HG03432 (cell line): ENCODE measurements around the gene CD53.
"Not testable (repeated sequence)": the region's sequence is repeated elsewhere in the genome, so short reads cannot be mapped to it uniquely, and the experiment has no call there.

Source experiments
- ATAC-seq: cut with Tn5 transposase; IDR thresholded peaks from one replicate; pipeline ENCODE4 v1.9.1; 2021; ENCODE audit warnings: mild to moderate bottlenecking, moderate library complexity; ENCODE audit not compliant: unreplicated experiment

The CD53 gene

DNA sequence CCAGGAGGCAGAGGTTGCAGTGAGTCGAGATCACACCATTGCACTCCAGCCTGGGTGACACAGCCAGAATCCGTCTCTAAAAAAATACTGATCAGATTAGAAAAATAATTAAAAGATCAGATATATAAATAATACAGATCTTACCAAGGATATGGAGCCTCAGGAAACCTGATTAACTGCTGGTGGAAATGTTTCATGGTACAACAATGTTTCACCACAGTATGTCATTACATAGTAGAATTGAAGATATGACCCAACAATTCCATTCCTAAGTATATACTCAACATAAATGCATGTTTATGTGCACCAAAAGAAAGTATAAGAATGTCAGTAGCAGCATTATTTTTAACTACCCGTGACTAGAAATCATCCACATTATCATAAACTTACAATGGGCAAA lies 41.7 kb downstream of the CD53 start:
- ATAC-seq = no peak

DNA sequence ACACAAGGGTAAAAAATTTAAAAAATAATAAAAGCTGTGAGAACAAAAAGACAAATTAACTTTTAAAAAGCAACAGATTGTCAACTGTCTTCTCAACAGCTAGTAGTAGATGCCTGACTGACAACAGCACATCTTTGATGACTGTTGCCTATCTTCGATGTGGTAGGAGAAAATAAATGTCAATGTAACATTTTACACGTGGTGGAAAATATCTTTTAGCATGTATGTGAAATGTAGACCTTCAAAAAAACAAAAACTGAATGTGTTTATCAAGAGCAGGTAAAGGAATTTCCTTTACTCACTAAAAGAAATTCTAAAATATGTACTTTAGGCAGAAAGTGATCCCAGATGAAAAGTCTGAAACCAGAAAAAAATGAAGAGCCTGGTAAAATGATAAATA lies 42.9 kb downstream of the CD53 start:
- no peak for ATAC-seq

DNA sequence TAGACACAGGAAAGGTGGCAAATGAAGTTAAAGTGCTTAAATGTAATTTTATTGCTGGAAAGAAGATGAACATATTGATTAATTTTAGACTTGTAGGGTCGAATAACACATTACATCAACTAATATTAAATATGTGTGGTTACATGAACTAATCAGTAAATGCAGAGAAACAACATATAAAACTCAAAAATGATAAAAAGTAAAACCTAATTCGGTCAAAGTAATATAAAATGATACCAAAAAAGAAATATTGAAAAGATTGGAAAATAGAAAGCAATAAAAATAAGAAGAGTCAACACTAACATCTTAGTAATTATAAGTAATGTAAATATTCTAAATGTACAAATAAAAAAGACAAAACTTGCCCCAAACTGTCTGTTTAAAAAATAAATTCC lies 43.3 kb downstream of the CD53 start:
- ATAC-seq = no peak

DNA sequence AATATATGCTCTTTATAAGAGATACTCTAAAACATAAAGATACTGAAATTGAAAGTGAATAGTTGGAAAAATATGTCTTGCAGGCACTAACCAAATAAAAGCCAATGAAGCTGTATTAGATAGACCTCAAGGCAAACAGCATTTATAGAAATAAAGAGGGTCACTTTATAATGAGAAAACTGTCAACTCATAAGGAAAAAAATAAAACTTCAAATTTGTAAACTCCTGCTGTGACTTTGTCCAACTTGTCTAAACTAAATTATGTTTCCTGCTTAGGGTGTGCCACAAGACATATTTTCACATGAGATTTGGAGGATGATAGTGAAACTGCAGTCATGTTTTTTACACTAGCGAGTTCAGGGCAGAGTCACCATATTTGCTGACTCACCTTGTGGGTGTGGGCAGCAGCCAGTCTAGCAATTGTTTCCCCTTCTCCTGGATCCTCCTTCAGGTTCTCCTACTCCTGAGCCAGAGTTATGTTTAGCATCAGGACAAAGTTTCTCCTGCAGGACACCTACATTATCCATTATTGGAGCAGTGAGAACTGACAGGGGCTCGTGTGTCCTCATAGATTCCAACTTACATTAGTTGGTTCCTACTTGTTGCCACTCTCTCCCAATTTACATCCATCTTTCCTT lies 43.8 kb downstream of the CD53 start:
- ATAC-seq = peak; percentile 64

DNA sequence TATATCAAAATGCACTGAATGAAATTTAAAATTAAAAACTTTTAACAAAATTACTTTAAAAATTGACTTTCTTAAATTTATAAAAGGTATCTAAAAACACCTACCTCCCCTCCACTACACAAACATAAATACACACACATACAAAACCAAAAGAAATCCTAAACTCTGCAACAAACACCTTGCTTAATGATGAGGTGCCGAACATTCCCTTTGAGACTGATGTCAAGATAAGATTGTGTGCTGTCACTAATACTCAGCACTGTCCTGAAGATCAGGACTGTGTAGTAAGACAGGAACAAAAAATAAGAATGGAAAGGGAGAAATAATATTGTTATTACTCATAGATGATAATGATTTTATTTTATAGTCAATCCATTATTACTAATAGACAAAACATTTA lies 45.1 kb downstream of the CD53 start:
- no peak for ATAC-seq

DNA sequence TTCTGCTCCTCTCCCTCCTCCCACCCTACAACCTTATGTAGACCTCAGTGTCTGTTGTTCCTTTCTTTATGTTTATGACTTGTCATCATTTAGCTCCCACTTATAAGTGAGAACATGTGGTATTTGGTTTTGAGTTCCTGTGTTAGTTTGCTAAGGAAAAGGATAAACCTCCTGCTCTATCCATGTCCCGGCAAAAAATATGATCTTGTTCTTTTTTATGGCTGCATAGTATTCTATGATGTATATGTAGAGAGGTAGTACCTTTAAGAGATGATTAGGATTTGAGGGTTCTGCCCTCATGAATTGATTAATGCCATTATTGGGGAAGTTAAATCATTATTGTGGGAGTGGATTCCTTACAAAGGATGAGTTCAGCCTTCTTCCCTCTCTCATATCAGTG lies 49.0 kb downstream of the CD53 start:
- no peak for ATAC-seq

DNA sequence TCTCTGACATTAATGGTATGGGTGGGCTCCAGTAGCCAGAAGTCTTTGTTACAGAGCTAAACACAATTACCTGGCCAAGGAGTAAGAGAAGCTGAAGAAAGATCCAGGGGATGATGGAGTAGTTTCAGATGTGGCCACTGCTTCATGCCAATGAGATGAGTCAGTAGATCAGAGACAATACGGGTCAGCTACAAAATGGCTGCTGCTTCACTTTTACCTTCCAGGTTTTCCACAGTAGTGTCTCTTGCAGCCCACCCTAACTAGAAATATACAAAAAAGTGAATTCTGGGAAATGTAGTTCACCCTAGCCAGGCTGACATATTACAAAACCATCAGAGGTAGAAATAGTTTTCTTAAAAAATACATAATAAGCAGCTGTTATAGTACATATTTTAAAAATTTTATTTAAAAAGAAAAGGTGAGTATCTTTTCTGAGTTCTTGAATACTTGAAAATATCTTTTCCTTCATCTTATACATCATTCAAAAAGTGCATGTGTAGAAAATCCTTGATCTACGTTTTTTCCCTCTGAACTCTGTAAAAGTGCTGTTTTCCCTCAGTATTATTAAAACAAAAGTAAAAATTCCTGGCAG lies 54.6 kb downstream of the CD53 start:
- ATAC-seq = no peak

GRCh38 chr1:110928191-110928590 lies 55.2 kb downstream of the CD53 start:
- ATAC-seq = no peak

DNA sequence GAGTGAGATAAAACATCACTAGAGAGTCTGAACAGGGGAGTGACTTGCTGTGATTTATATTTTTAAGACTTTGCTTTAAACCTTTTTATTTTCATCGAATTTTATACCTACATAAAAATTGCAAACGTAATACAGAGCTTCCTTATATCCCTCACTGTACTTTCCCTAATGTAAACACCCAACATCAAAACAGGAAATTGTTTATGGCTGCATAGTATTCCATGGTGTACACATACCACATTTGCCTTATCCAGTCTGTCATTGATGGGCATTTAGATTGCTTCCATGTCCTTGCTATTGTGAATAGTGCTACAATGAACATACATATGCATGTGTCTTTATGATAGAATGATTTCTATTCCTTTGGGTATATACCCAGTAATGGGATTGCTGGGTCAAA lies 56.0 kb downstream of the CD53 start:
- no peak for ATAC-seq

DNA sequence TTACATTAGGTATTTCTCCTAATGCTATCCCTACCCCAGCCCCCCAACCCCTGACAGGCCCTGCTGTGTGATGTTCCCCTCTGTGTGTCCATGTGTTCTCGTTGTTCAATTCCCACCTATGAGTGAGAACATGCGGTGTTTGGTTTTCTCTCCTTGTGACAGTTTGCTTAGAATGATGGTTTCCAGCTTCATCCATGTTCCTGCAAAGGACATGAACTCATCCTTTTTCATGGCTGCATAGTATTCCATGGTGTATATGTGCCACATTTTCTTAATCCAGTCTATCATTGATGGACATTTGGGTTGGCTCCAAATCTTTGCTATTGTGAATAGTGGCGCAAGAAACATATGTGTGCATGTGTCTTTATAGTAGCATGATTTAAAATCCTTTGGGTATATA lies 58.1 kb downstream of the CD53 start:
- not testable (repeated sequence) for ATAC-seq

GRCh38 chr1:110936567-110936966 lies 63.6 kb downstream of the CD53 start:
- ATAC-seq = no peak

GRCh38 chr1:110944806-110945205 lies 71.9 kb downstream of the CD53 start:
- ATAC-seq = no peak

DNA sequence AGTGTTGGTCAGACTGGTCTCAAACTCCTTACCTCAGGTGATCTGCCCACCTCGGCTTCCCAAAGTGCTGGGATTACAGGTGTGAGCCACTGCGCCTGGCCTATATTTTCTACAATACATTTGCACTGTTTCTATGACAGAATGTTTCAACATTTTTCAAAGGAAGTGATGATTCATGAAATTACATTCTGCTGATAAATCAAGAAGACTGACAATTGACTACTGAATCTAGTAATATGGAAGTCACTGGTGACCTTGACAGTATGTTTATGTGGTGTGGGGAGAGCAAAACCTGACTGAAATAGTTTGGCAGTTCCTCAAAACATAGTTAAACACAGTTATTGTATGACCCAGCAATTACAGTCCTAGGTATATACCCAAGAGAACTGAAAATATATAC lies 72.7 kb downstream of the CD53 start:
- ATAC-seq = no peak

DNA sequence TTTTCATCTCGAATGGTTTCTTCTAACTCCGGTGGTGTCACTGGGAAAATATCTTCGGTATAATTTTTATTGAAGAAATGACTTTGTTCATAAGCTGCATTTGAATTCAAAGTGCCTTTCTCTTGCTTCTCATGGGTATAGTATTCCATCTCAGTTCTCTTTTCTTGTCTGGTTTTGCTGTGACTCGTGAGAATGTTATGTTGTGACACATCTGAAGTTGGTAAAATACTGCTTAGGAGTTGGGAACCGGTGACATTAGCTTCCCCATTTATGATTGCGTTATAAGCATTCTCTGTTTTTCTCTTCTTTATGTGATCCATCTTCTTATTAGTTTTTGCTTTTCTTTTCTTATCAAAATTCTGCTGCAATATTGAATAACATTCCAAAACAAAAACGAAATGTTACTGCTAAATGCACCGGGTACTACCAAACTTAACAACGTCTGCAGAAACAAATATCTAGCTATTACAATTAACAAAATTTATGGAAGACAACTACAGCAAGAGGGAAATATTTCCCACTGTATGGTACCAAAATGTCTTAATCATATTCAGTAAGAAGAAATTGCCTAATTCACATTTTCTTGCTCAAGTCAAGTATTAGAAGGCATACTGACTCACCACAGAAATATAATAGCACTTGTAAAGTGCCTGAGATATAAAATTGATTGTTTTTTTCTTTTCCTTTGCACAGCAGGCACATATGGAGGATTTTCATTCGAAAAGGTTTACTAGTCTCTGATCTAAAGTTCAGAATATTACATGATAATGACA lies 75.3 kb downstream of the CD53 start:
- no peak for ATAC-seq
